ENCODE measurements around the gene CYB561D2. TPM values are rescaled to one million over a fixed set of nuclear protein-coding genes. Genes with fewer than 3 reads are reported as not detected.

Gene CYB561D2
- total and polyA plus RNA-seq, 2 donors (not counting 3 experiments of a cell fraction or from before 2014, with no cell fraction given): 13.6 to 46.0 TPM

DNA sequence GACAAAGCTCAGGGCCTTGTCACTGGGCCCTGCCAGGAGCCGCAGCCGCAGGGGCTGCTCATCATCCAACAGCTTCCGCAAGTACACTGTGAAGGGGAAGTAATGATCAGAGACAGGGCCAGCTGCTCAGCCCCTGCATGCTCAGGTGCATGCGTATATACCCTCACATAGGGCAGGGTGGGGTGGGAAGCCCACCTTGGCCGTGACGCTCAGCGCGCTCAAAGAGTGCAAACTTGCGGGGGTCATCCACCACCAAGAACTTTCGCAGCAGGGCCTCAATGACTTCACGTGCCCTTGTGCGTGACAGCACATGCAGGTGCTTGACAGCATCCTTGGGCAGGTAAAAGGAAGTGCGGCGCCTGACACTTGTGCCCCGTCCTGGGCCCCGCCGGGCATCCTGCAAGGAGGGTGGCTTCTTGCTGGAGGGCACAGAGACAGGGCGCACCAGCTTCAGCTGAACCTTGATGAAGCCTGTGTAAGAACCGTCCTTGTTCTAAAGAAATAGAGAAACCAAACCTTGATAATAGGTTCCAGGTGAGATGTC, 19.2 kb upstream of the CYB561D2 start:
- Histone ChIP-seq H2AFZ (ENCODE audit: low read depth, low read length) (no peak overlapping the region), H3K4me2 (ENCODE audit: insufficient read depth, low read length) (no peak overlapping the region), H3K4me3 (replicated peaks in 1 of 3; ENCODE audit: insufficient read depth in 1 of 3, low read depth in 1 of 3, low read length in 3 of 3) (no peak overlapping the region), H3K9me3 (replicated peaks; ENCODE audit: control insufficient read depth, insufficient read depth, low read length) (no peaks in the 10 kb centered on the region), H3K27me3 (ENCODE audit: control insufficient read depth in 2 of 2, insufficient read depth in 2 of 2, low read length in 2 of 2) (no peaks in the 10 kb centered on the region), H3K36me3 (ENCODE audit: control insufficient read depth in 2 of 2, extremely low read depth in 1 of 2, insufficient read depth in 2 of 2, low read length in 2 of 2) (peaks cover 20 to 29% of the 10 kb centered on the region in 2 experiments), H3K9me1 (replicated peaks; ENCODE audit: control insufficient read depth, extremely low read depth, insufficient read depth, low read length) (no peaks in the 10 kb centered on the region), H3K79me2 (ENCODE audit: control insufficient read depth, insufficient read depth, low read length) (peaks cover 66% of the 10 kb centered on the region), H3K9ac (replicated peaks; ENCODE audit: extremely low read depth, insufficient read depth, low read length) (no peak overlapping the region), H3K27ac (ENCODE audit: insufficient read depth, low read depth, low read length) (no peak overlapping the region), H4K20me1 (replicated peaks; ENCODE audit: control insufficient read depth, extremely low read depth, insufficient read depth, low read length) (no peaks in the 10 kb centered on the region), H3K4me1 (ENCODE audit: control insufficient read depth, extremely low read depth, insufficient read depth, low read length) (peaks cover 41% of the 10 kb centered on the region)
- no peak for FAIRE-seq
- intact Hi-C loops (cut with micrococcal nuclease) (no loop called here), dilution Hi-C loops (cut with MboI; ENCODE audit: extremely low pct_ligation_motif_present, low sequenced_read_pairs) (no loop called here)
- no TSS peak for BruUV-seq (replicated peaks)
- POLR2A ChIA-PET: no interaction called here
- TF ChIP-seq EZH2 (IDR thresholded peaks at IDR 0.05; ENCODE audit: borderline replicate concordance, low read depth, low read length, severe bottlenecking): no peak
- TF ChIP-seq FOS (IDR thresholded peaks at IDR 0.05; ENCODE audit: borderline replicate concordance, insufficient read depth, low read length): no peak
- TF ChIP-seq MYC (IDR thresholded peaks at IDR 0.05; ENCODE audit: low read depth, low read length): no peak
- no peak for TF ChIP-seq GATA2 (IDR thresholded peaks at IDR 0.05; ENCODE audit: insufficient read depth, insufficient read length, low read depth, low read length)
- TF ChIP-seq, protein P1, sequence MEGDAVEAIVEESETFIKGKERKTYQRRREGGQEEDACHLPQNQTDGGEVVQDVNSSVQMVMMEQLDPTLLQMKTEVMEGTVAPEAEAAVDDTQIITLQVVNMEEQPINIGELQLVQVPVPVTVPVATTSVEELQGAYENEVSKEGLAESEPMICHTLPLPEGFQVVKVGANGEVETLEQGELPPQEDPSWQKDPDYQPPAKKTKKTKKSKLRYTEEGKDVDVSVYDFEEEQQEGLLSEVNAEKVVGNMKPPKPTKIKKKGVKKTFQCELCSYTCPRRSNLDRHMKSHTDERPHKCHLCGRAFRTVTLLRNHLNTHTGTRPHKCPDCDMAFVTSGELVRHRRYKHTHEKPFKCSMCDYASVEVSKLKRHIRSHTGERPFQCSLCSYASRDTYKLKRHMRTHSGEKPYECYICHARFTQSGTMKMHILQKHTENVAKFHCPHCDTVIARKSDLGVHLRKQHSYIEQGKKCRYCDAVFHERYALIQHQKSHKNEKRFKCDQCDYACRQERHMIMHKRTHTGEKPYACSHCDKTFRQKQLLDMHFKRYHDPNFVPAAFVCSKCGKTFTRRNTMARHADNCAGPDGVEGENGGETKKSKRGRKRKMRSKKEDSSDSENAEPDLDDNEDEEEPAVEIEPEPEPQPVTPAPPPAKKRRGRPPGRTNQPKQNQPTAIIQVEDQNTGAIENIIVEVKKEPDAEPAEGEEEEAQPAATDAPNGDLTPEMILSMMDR (IDR thresholded peaks at IDR 0.05; ENCODE audit: extremely low read depth in 1 of 2, insufficient read depth in 1 of 2, low read depth in 1 of 2, low read length in 2 of 2): no peak
- TF ChIP-seq POLR2A (IDR thresholded peaks at IDR 0.05; ENCODE audit: low read depth, low read length): no peak
- TF ChIP-seq POLR2AphosphoS5 (IDR thresholded peaks at IDR 0.05; ENCODE audit: insufficient read depth, low read depth, low read length): no peak
- TF ChIP-seq JUN (IDR thresholded peaks at IDR 0.05; ENCODE audit: borderline replicate concordance, insufficient read depth, insufficient read length, low read depth): no peak
- TF ChIP-seq, protein P2, sequence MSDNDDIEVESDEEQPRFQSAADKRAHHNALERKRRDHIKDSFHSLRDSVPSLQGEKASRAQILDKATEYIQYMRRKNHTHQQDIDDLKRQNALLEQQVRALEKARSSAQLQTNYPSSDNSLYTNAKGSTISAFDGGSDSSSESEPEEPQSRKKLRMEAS (IDR thresholded peaks at IDR 0.05; ENCODE audit: insufficient read depth, insufficient read length): no peak
- no peak for DNase-seq (ENCODE audit: low read depth, low spot score)
- CTCF ChIA-PET: no interaction called here
